HCEC 1CT (cell line): ENCODE measurements around the gene TMPRSS7.
"Not testable (repeated sequence)": the region's sequence is repeated elsewhere in the genome, so short reads cannot be mapped to it uniquely, and the experiment has no call there.

ENCODE experiments used
- DNase-seq: peaks from one replicate; pipeline ENCODE4 v3.0.0-alpha.2; 2017

Gene TMPRSS7

DNA sequence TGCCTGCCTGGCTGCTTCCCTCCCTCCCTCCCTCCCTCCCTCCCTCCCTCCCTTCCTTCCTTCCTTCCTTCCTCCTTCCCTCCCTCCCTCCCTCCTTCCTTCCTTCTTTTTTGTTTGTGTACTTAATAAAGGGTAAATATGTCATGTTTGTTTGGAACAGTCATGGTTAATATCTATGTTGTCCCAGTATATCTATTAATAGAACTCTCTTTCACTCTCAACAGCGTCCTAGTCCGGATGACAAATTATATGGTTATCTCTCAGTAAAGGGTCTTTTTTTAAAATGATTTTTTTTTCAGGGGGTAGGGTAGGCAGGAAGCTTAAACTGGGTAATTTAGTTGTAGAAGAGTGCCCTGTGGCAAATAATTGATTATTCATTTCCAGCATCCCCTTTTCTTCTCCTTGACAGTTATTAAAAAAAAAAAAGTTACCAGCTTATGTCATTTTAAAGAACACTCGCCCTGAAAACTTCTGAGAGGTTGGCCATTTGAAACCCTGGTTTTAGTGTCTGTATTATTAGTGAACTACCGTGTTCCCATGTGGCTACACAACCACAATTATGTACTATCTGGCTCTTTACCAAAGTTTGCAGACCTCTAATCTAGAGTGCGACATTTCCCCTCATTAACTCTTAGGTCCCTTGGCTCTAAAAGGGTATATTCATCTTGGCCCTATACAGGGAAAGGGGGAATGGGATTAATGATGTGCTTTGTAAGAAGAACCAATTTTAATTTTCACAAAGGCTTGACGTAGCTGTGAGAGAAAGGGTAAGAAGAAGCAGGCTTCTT, 22.1 kb upstream of the TMPRSS7 start:
- no peak for DNase-seq

DNA sequence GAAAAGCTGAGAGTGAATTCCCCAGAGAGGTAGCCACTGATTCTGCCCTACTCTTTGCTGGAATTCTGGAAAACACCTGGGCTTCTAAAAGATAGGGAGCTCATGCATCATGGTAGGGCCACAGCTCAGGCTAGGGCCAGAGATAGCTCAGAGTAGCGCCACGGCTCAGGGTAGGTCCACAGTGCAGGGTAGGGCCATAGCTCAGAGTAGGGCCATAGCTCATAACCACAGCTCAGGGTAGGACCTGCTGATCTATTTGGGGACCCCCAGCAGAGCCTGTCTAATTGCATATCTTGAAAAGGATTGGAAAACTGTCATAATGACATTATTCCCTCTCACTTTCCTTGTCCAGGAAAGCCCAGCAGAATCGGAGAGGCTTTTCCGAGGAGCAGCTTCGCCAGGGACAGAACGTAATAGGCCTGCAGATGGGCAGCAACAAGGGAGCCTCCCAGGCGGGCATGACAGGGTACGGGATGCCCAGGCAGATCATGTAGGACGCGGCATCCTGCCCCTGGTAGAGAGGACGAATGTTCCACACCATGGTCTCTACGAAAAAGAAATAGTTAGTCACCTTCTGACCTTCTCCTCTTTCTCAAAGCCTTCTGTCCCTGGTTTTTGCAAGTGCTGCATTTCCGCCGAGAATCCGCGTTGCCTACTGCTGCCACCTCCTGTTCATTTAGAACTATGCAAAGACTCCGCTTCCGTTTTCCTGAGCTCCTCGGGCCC, 21.3 kb upstream of the TMPRSS7 start:
- peak; percentile 62 for DNase-seq

DNA sequence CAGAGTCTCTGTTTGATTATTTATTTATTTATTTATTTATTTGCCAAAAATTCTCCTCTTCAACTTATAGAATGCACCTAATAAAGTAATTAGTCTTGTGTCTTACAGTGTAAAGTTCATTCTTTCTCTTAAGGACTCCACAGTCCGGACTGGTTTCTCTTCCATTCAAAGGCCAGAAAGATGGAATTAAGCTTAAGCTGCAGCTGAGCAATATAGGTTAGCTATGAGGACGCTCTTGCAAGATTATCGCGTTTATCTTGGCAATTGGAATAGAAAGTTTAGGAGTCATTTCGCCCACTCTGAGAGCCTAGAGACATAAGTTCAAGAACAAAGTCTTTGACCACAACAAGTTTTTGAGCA, 20.8 kb upstream of the TMPRSS7 start:
- no peak for DNase-seq

DNA sequence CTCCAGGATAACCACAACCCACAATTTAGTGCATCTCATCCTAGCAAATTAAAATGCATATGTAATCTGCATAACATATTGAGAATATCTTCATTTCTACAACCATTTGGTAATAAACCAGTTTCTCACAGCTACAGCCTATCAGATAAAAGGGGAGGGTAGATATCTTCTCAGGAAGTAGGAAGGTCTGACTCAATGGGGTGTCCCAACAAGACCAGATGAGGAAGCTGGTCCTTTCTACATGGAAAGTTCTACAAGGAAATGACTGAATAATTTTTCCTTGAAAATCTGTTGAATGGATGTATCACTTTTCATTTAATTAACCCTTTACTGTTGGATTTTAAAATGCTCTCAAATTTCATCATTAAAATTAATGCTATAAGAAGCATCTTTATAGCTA, 17.4 kb upstream of the TMPRSS7 start:
- peak; percentile 15 for DNase-seq

DNA sequence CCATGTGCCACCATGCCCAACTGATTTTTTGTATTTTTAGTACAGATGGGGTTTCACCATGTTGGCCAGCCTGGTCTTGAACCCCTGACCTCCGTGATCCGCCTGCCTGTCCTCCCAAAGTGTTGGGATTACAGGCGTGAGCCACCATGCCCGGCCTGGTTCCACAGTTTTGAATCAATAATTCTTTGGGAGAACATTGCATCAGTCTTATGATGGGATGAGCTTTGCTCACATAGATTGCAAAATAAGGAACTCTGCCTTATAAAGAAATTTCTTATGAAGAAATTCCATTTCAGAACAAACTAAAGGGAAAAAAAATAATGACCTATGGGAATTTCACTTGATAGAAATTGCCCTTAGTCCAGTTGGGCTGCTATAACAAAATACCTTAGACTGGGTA, 15.8 kb upstream of the TMPRSS7 start:
- DNase-seq: no peak

DNA sequence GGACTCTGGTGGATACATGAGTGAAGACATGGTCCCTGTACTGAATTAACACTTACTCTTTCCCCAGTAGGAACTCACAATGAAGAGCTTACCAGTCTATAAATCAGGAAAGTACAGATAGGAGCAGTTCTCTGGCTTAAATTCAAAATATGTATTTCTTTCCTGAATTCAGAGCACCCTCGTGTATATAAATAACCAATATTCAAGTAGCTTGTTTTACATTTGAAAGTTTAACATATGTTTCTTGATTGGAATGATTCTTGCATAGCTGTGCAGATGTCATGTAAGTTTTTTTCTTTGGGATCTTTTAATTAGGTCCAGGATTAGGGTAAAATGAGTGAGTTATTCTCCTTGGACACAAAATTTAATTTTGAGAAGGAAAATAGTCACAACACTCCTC, 14.8 kb upstream of the TMPRSS7 start:
- no peak for DNase-seq

DNA sequence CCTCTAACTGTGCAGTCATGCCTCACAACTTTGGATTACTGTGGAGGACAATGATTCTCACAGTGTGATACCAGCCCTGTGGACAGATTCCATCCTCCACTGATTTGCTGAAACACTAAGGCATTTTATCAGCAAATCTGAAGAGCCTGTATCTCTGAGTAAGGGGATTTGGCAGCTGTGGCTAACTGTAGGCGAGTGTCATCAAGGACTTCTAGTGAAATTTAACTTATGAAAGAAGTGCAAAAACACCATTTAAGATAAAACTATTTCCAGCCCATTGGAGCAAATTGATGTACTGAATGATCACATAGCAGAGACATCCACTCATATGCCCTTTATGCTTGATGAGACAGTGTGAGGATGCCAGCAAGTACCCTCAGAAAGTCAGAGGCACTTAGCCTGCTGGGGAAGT, 13.9 kb upstream of the TMPRSS7 start:
- no peak for DNase-seq

DNA sequence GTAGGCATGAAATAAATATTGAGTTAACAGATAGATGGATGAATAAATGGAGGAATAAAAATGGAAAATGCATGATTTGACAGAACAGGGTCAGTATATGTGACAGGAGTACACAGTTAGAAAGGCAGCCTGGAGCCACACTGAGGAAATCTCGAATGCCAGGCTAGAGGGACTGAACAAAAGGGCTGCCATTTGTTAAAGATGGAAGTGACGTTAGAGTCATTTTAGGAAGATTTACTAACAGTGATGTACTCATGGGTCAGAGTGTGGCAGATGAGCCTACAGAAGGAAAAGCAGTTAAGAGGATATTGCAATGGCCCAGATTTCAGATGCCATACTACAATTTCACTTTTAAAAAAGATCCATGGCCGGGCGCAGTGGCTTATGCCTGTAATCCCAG, 7.4 kb upstream of the TMPRSS7 start:
- DNase-seq: no peak

DNA sequence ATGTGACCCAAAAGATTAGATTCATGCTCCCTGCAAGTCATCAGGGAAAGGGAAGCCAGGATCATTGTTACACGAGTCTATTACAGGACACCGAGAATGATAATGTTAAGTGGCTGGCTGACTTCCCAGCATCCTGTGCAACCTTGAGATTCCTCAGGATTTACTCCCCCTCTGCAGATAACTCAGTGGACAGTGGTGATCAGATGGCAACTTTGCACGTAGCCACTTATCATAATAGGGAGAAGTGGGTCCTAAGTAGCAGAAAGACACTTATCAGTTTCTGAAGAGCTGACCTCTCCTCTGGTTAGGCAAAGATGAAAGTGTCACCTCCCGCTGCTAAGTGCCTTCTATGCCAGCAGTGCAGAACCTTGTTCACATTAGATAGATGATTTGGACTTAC, 6.7 kb upstream of the TMPRSS7 start:
- no peak for DNase-seq

DNA sequence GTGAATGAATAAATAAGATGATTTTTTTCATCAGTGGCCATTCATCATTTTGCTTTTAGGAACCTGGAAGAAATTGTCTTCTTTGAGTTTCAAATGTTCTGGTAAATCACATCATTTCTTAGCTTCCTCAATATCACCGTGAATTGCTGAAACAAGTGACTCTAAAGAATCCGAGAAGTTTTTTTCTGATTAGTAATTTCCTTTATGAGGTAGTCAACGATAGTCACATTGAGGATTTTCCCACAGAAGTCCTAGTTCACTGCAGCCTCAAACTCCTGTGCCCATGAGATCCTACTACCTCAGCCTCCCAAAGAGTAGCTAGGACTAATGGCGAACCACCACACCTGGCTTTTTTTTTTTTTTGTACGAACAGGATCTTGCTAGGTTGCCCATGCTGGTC, 3.6 kb upstream of the TMPRSS7 start:
- DNase-seq: no peak

DNA sequence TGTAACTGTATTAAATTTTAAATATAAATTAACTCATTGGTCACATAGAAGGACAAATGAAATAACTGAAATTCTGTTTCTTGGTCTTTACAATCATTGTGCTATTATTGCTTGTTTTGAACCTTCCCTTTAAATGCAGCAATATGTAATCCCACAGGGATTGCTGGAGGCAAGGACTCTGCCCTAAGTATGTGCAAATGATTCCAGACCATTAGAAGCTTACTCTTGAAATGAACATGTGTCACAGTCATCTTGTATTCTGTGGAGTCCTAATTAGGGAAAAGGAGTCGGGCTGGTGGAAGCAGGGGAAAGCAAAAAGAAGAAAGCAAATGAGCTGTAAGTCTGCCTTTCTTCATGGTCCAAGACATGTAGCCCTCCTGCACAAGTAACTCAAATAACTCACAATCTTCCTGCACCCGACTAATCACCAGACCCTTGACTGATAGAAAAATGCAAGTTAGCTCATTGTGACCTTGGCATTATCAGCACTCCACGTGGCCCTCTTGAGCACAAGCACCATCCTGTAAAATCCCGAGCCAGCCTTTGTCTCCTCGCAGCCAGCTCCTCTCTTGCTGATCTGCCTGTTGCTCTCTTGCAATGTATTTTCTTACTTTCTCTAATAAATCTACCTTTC, 2.3 kb upstream of the TMPRSS7 start:
- no peak for DNase-seq

DNA sequence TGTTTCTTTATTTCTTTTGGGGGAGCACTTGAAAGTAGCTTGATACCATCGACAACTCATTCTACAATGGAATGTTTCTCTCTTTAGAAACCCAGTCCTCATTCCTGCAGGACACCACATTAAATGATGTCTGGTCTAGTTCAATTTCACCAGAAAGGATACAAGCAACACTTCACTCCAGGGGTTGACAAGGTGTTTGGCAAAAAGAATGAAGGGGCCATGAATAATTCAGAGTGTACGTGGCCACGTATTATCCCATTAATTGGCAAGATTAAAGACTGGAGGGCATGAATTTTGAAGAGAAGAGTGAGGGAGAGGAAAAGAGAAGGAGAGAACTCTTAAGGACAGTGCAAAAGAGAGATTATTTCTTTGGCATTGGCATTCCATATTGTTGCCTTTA, 705 bp downstream of the TMPRSS7 start:
- no peak for DNase-seq

DNA sequence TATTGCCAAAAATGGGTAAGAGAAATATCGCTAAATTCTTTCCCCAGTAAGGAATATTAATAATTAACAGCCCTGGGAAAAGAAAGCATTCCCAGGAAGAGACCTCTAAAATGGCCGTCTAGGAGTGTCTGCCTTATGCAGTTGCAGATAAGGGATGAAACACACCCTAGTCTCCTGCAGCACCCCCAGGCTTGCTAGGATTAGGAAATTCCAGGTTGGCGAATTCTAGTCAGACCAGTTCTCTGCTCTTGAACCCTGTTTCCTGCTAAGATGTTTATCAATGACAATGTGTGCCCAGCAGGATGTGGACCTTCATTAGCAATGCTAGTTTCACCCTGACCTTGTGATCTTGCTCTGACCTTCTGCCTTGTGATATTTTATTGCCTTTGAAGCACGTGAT, 2.7 kb downstream of the TMPRSS7 start:
- DNase-seq: not testable (repeated sequence)

DNA sequence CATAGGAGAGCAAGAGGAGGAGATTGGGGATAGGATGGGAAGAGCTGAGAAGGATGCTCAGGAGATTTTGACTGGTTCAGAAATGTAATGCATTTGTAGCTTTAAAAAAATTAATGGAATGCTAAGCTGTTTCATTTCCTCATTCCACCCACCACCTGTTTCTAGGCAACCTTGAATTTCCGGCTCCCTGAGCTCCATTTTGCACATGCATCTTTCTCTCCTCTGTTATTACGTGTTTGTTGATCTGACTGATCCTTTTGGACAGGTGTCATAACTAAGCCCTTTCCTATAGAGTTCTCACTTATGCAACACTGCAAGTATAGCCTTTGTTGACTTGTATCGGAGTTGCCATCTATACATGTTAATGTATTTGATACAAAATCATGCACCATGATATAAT, 4.3 kb downstream of the TMPRSS7 start:
- peak; percentile 12 for DNase-seq

DNA sequence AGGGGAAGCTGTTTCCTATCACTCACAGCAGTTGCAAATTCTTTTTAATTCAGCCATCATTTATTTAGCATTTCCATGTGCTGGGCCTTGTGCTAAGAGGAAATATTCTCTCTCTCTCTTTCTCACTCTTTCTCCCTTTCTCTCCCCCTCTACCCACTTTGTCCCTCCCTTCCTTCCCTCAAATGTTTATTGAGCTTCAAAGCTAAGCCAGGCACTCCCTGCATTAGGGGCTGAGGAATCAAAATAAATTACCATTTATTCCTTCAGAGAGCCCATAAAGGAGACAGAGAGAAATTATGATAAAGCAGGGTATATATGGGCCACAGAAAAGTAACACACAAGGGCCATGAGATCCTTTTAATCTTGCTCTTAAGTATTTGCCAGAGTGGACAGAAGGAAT, 6.8 kb downstream of the TMPRSS7 start:
- no peak for DNase-seq

DNA sequence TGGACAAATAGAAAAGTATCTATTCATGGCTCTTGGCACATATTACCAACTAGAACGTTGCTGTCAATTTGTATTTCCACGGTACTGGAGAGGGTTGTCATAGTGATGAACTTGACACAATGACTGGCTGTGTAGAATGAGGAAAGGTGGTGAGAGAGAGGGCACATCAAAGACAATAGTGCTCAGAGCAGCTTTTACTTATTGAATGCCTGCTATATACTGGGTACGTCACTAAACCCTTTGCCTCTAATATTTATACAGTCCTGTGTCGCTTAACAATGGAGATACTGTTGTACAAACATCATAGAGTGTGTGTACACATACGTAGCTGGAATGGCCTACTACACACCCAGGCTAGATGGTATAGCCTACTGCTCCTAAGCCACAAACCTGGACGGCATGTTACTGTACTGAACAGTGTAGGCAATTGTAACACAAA, 8.3 kb downstream of the TMPRSS7 start:
- no peak for DNase-seq

DNA sequence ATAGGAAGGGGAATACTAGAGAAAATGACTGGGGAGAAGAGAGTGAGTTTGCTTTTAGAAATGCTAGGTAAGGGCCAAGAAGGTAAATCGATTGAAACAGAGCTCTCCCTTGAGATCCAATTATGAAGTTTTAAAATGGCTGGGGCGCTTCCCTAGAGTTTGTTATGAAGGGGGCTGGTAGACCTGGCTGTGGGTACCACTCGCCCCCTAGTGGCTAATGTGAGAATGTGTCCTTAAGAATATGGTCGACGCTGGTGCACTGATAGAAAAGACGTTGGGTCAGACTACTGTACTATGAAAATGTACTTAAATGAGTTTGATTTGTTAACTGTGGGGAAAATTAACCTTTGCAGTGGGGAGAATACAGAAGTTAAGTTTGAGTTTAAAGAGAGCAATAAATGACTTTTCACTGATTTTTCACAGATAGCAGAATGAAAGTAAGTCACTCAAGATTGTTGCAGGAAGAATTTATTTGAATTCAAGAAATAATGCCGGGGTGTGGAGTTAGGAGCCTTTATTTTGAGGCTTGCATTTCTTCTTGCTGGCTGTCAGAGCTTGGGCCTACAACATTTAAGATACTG, 9.2 kb downstream of the TMPRSS7 start:
- DNase-seq: peak; percentile 82

DNA sequence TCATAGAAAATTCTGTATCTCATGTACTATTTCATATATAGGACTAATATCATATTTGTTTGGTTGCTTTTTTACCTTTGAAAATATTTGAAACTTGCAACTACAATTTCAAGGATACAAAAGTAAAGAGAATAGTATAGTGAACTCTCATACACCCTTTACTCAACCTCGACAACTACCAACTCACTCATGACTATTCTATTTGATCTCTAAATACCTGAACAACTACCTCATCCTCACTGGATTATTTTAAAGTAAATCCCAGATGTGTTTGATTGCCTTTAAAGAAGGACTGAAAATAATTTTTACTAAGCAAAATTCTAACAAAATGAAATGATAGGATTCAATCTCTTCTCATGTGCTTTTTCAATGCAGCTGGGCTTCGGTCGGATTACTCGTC, 12.1 kb downstream of the TMPRSS7 start:
- DNase-seq: peak; percentile 29

DNA sequence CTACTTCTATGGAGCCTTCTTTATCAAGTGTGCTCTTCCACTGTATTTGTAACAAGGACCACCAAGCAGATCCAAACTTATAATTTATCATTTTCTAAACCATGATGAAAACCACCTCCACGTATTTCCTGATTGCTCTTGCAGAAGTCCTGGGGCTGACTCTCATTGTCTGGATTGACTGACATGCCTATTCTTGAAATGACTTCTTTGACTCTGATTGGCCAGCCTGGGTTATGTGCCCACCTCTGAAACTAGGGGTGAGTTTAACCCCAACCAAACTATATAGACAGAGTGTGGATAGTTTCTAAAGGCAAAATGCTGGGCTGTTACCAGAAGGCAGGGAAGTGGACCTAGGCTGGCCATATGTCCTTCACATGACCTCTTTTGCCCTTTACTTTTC, 12.7 kb downstream of the TMPRSS7 start:
- no peak for DNase-seq

DNA sequence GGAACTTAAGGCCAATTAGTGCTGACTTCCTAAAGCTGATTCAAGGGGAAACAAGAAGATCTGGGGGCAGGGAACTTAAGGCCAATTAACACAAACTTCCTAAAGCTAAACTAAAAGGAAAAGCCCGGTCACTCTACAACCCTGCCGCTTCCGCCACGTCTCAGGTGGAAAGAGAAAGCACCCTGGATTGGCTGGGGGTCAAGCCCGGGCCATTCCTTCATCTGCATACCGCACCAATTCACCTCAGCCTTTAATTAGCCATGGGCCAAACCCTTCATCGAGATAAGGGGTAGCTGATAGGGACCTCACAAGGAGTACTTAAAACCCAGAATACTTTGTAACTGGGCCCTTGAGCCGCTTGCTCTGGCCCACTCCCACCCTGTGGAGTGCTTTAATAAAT, 14.4 kb downstream of the TMPRSS7 start:
- DNase-seq: no peak

DNA sequence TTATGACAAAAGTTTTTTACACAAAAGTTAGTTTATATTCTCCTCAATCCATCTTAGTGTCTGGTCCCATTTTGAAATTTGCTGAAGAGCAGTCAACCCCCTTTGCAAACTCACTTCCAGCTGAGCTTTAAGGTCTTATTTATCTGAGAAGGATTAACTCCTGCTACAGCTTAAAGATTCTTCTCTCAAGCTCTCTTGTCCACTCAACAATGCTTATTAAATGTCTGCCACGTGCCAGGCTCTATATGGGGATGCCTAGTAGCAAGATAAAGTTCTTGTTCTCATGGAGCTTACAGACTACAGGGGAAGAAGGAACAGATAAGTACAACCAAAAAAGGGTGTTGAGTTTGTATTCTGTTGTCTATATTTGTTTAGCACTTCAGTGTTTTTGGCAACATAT, 18.7 kb downstream of the TMPRSS7 start:
- DNase-seq: no peak

DNA sequence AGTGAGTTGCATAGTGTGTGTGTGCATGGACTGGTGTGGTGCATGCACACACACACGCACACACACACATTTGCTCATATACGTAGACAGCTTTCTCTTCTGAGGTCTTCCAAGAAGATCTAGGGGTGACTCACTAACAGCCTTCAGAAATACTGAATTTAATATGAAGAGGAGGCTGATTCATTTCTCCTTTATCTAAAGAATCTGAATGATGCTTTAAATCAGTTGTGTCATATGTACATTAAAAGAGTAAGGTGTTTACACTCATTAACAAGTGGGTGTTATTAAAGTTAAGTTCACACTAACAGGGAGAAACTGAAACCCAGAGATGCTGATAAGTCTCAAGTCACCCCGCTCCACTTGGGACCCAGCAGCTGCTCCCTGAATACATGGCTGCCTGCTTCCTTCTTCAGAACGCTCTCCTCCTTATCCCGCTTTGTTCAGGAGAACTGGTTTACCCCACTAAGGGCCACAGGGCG, 22.0 kb downstream of the TMPRSS7 start:
- peak; percentile 80 for DNase-seq

DNA sequence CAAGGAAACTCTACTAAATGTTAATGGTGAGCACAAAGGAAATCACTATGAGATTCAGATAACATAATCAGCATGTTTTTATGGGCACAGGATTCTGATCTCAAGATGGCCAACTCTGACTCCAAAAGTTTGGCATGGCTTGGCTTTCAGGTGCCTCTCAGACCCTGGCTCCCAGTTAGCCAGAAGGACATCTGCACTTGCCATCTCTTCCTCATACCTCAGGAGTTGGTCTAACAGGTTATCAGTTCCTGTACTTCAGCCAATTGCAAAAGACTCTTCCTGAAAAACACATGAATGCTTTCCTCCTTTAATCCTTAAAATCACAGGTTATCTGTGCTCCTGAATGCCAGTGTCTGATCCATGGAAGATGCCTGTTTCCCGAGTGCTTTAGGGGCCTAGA, 25.0 kb downstream of the TMPRSS7 start:
- DNase-seq: no peak

DNA sequence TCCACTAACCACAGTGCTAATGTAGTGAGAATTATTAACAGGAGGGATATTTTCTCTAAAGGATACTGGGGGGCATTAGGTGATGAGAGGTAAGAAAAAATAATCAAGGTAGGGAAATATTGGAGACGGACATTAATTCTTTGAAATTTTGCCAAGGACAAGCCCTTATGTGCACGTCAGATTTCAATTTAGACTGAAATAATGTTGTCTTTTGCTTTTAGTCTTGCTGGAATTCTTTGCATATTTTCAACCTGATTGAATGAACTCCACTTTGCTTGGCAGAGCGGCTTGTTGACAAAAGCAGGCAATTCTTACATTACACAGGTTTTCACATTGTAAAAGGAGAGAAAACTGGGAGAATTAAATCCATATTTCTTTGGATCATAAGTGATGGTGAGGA, 26.6 kb downstream of the TMPRSS7 start:
- no peak for DNase-seq
